Activated effector memory CD4-positive, alpha-beta T cell treated with Interleukin-2 at 50 U/mL for 16 hours (primary cell): ENCODE measurements around the gene MCRIP2.
"Not testable (repeated sequence)": the region's sequence is repeated elsewhere in the genome, so short reads cannot be mapped to it uniquely, and the experiment has no call there.

ENCODE experiments used
- DNase-seq: peaks from one replicate; pipeline ENCODE4 v3.0.0-alpha.2; 2020

MCRIP2 gene

DNA sequence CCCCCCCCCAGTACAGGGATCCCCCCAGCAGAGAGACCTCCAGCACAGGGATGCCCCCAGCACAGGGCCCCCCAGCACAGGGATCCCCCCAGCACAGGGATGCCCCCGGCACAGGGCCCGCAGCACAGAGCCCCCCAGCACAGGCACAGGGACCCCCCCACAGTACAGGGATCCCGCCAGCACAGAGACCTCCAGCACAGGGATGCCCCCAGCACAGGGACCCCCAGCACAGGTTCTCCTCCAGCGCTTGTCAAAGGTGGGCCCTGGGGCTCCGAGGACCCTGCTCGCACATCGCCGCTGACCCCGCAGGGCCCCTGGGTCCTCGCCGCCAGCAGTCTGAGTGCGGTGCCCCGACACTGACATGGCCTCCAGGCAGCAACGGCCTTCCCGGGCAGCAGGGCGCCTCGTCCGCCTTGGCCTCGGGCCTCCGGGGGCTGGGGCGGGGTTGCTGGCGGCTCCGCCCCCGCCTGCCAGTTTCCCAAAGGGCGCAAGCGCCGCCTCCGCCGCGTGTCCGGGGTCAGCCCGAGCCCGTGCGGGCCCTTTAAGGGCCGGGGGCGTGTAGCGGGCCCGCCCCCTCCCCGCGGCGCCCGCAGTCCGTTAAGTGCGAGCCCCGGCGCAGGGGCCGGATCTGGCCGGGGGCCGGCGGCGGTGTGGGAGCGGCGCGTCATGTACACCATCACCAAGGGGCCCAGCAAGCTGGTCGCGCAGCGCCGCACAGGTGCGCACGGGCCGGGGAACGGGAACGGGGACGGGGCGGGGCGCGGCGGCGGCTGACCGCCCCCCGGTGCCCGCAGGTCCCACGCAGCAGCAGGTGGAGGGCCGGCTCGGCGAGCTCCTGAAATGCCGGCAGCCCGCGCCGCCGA is at the start of gene MCRIP2:
Gene MCRIP2, plus strand, starts transcription at position 503 of the 863 bp plus-strand sequence. Its CDS starts 164 bp downstream, at position 667.
- DNase-seq: peak; percentile 49

- no peak for DNase-seq
These were observed 49.6 kb upstream of the MCRIP2 start for GRCh38 chr16:591892-592517.

DNA sequence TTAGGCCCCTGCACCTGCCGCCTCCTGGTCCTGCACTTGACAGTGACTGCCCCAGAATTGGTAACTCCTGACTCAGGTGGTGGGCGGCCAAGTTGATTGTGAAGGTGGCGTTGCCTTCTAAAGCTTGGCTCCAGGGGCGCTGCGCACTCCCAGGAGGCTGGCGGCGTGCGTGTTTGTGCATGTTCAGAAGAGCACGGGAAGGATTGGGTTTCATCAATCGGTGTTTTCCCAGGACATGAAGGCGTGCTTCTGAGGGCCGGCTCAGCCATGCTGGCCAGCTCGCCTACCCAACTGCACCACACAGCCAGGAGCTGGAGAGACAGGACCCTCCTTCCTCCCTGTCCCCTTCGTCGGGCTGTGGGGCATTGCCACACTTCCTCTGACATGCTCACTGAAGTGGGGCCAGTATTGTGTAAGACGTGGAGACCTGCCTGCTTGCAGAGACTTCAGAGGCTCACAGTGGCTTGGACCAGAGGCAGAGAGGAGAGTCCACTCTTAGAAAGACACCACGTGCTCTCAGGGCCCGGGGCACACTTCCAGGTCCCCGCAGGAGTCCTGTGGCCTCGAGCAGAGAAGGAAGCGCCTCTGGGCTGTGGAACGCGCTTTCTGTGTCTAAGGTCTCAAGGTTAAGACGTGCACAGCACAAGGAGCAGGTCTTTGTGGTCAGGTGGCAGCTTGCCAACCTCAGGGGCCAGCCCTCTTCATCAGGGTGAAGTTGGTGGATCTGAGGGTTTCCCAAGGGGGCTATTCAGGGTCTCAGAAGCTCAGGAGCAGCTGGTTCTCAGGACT is 48.9 kb upstream of the MCRIP2 start:
- DNase-seq: no peak

DNA sequence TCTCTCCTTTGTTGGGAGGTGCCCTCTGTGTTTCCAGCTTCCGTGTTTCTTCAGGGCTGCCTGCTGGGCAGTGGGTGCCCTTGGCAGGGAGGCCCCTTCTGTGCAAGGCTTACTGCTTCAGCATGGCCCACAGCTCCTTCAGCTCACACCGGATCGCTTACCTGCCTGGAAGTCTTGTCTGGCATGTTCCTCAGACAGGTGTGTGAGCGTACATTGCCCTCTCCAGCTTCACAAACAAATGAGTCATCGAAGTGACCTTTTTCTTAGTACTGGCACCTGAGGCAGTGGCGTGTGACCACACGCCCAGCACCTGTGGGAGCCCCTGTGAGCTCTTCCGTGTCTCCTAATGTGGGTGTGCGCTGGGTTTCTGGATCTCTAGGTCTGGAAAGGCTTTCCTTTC is 48.2 kb upstream of the MCRIP2 start:
- DNase-seq: no peak

GRCh38 chr16:593807-594206 is 47.8 kb upstream of the MCRIP2 start:
- DNase-seq: no peak

DNA sequence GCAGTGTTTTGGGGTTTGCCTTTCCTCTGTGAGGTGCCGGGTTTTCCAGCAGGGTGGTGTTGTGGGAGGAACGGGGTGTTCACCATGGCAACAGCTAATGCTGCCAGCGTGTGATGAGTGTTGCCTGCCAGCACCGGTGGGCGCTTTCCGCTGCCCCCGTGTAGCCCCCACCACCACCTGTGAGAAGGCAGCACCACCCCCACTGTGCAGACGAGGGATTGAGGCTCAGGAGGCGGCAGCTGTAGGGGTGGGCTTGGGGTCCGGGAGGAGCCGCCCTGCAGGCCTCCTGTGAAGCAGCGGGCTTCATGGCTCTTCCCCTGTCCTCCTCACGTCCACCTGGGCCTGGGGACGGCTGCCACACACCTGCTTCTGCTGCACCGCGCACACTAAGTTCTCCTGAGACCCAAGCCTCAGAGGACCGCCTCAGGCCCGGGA is 46.5 kb upstream of the MCRIP2 start:
- DNase-seq: no peak

DNA sequence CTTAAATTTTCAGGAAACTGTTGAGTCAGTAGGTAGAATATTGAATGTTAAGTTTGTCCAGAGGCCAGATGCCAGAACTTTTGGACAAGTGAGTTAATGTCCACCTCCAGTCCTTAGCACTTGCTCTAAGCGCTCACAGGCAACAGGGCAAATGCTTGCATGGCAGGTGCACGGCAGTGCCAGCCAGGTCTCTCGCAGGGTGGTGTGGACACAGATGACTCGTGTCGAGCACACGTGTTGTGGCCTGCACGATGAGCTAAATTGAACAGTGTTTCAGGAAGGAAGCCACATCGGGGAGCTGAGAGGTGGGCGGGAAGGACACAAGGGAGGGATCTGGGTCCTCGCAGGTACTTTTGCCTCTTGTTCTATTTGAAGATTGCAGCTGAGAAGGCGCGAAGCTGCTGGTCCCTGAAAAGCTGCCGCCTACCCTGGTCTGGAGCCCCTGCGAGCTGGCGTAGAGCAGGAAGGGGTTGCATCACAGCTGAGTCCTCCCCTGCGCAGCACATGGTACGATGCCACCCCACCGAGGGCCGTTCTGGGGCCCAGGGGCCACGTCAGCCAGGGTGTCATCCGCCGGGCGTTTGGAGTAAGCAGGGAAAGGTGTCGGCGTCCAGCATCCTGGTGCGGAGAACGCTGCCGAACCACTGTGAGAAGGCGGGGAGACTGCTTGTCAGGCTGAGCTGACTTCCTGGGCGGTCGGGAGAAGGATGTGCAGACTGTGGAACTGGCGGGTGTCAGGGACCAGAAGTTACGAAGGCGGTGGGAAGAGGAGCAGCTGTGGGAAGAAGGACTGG is 45.5 kb upstream of the MCRIP2 start:
- DNase-seq: no peak

DNA sequence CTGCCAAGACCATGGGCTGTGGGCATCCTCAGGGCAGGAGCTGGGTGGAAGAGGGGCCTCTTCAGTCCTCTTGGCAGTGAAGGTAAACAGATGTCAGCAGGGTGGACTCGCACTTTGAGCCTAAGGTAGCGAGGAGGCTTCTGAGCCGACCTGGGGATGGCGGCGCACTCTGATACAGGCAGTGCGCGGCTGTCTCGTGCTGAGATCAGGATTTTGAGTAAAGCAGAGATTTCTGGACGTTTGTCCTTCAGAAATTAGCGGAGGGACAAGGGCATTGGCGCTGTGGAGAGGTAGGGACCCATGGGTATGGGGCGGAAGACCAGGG is 44.9 kb upstream of the MCRIP2 start:
- DNase-seq: no peak

GRCh38 chr16:597655-598054 is 44.0 kb upstream of the MCRIP2 start:
- DNase-seq: not testable (repeated sequence)

- no peak for DNase-seq
These were observed 42.5 kb upstream of the MCRIP2 start for GRCh38 chr16:598823-599739.

DNA sequence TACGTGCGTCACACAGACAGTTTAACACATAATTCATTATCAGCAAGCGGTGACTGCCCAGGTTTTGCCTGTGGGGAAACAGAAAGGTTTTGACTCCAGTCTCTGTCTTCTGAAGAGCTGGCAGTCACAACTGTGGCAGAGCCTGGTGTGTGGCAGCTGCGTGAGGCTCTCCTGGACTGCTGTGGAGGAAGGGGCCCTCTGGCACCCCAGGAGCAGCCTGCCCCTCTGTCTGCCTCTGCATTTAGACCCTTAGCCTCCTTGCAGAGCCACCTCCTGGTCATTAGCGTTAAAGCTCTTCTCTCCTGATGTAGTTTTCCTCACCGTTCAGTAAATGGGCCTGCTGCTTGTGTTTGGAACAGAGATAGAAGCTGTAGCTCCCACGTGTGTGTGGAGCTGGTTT is 40.8 kb upstream of the MCRIP2 start:
- no peak for DNase-seq

GRCh38 chr16:603933-604332 is 37.7 kb upstream of the MCRIP2 start:
- DNase-seq: no peak

DNA sequence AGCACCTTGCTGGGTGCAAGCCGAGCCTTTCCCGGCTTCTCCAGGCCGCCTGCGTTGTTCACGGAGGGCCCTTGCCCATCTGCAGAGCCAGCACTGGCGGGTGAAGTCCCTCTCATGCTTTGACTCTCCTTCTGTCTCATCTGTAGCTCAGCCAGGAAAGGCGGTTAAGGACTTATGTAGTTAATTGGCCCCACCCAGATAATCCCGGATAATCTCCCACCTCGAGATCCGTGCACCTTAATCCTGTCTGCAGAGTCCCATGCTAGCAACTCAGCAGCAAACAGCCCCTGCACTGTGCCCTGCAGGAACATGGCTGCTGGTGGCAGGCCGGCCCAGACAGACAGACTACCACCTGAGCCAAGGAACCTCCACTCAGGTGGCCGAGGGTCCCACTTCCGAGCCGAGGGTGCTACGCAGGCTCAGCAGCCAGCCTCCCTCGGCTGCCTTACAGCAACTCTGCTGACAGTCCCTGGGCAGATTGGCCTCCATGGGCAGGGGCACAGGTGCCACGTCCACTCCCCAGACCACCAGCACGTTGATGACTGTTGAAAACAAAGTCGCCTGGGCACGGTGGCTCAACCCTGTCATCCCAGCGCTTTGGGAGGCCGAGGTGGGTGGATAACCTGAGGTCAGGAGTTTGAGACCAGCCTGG is 34.8 kb upstream of the MCRIP2 start:
- DNase-seq: no peak

DNA sequence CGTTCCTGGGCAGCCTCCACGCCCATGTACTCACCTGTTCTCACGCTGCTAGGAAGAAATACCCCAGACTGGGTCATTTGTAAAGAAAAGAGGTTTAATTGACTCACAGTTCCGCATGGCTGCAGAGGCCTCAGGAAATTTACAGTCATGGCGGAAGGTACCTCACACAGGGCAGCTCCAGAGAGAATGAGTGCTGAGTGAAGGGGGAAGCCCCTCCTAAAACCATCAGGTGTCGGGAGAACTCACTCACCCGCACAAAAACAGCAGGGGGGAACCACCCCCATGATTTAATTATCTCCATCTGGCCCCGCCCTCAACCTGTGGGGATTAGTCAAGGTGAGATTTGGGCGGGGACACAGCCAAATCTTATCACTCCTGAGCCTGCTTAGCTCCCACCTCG is 33.6 kb upstream of the MCRIP2 start:
- DNase-seq: no peak

- no peak for DNase-seq
These were observed 32.3 kb upstream of the MCRIP2 start for GRCh38 chr16:609316-609715.

DNA sequence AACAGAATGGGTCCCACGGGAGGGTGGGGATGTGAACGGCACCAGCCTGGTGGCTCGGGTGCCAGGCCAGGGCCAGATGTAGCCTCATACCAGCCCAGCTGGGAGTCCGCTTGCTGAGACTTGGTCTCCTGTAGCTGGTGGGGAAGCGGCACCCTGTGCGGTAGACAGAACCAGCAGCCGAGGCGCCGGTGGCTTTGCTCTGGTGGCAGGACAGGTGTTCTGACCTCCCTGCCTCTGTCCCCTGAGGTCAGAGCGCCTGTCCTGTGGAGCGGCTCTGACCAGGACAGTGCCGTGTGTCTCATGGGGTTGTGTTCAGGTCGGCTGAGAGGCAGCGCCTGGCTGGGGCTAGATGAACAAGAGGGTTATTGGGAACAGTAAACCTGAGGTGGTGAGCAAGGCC is 31.6 kb upstream of the MCRIP2 start:
- DNase-seq: no peak

DNA sequence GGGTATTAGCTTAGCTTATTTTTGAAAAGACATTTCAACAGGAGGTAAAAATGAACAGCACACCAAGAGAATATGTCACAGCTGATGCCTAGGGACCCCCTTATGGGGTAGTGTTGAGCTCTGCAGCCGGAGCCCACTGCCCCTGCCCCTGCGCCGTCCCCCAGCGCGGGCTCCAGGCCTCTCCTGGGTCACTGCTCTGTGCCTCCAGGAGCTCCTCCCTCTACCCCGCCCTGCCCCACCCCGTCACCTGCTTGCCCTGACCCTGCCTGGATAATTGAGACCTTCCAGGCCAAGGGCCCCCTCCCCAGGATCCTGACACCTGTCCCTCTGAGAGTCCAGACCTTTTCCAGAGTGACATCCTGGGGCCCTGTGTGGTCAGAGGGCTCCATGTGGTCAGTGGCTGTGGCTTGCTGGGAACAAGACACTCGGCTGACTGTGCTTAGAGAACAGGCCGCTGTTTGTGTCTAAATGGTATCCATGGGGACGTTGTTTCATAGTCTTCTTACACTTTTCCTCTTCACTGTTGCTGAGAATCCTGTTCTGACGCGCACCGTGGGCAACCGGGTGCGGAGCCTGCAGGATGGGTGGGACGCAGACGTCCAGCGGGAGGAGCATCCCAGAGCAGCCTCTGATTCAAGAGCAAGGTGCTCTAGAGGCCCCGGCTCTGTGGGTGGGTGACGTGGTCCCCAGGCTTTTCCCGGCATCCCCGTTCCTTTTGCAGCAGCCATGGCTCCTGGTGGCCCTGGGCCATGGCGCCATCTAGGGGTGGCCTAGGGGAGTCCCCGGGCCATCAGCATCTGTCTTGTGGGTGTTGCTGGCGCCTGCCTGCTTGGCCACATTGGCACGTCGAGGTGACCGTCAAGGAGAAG is 30.9 kb upstream of the MCRIP2 start:
- peak; percentile 24 for DNase-seq

- DNase-seq: no peak
These were observed 26.5 kb upstream of the MCRIP2 start for GRCh38 chr16:615122-615521.

DNA sequence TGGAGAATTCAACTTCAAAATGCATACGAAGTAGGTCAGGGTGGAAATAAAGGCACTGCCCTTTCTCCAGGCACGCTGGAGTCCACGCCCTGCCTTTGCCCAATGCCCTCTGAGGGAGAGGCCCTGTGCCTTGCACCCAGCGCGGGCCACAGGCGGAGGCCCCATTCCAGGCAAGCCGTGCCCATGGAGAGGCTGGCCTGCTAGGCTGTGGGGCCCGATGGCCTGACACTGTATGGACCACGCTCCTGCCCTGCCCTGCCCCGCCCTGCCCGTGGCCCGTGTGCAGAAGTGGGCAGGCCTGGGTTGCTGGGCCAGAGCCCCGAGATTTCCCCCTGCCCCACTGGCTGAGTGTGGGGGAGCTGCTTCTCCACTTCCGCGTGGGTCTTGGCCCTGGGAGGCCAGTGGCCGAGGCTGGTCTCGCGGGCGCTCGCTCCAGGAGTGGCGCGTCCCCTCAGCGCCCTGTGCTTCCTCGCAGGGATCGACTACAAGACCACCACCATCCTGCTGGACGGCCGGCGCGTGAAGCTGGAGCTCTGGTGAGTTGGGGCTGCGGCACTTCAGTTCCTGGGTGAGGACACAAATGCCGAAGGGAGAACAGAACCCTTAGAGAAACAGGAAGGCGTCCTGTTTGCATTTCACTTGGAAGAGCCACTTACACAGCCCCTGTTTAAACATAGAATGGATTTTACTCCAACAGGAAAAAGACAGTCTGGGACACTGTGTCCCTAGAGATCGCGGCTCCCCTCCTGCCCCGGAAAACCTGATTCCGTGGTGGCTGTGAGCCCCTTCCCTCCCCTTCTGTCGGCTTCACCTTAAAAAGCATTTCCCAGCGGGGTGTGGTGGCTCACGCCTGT is 24.7 kb upstream of the MCRIP2 start:
- DNase-seq: no peak
